ENCODE data around the gene SLCO3A1.

Gene SLCO3A1

GRCh38 chr15:91853511-91853947 lies at the start of gene SLCO3A1:
Gene SLCO3A1 (plus strand): TSS chr15:91853708.
- peak; percentile 84 for DNase-seq

GRCh38 chr15:91807122-91807521 lies 46.4 kb upstream of the SLCO3A1 start:
- no peak for DNase-seq

GRCh38 chr15:91813924-91814323 lies 39.6 kb upstream of the SLCO3A1 start:
- DNase-seq: no peak

GRCh38 chr15:91816942-91817341 lies 36.6 kb upstream of the SLCO3A1 start:
- no peak for DNase-seq

GRCh38 chr15:91821458-91821857 lies 32.0 kb upstream of the SLCO3A1 start:
- DNase-seq: no peak

GRCh38 chr15:91824256-91824655 lies 29.3 kb upstream of the SLCO3A1 start:
- no peak for DNase-seq

GRCh38 chr15:91826443-91826842 lies 27.1 kb upstream of the SLCO3A1 start:
- DNase-seq: no peak

GRCh38 chr15:91833056-91833455 lies 20.5 kb upstream of the SLCO3A1 start:
- DNase-seq: no peak

- DNase-seq: no peak
Measured at GRCh38 chr15:91839867-91840266, 13.6 kb upstream of the SLCO3A1 start.

- no peak for DNase-seq
Measured at GRCh38 chr15:91841861-91842260, 11.6 kb upstream of the SLCO3A1 start.

- DNase-seq: no peak
Measured at GRCh38 chr15:91844341-91844740, 9.2 kb upstream of the SLCO3A1 start.

GRCh38 chr15:91844928-91845327 lies 8.6 kb upstream of the SLCO3A1 start:
- no peak for DNase-seq

GRCh38 chr15:91845720-91846119 lies 7.8 kb upstream of the SLCO3A1 start:
- no peak for DNase-seq

- no peak for DNase-seq
Measured at GRCh38 chr15:91849180-91849579, 4.3 kb upstream of the SLCO3A1 start.

- peak; percentile 70 for DNase-seq
Measured at GRCh38 chr15:91849749-91850161, 3.8 kb upstream of the SLCO3A1 start.

- peak; percentile 82 for DNase-seq
Measured at GRCh38 chr15:91852741-91853510, 582 bp upstream of the SLCO3A1 start.

- peak; percentile 41 for DNase-seq
Measured at GRCh38 chr15:91853948-91854638, 585 bp downstream of the SLCO3A1 start.

- DNase-seq: peak; percentile 38
Measured at GRCh38 chr15:91854639-91854990, 1.1 kb downstream of the SLCO3A1 start.

GRCh38 chr15:91855241-91855640 lies 1.7 kb downstream of the SLCO3A1 start:
- DNase-seq: no peak

GRCh38 chr15:91855684-91856489 lies 2.4 kb downstream of the SLCO3A1 start:
- DNase-seq: peak; percentile 29

- peak; percentile 37 for DNase-seq
Measured at GRCh38 chr15:91857224-91857585, 3.7 kb downstream of the SLCO3A1 start.

- peak; percentile 82 for DNase-seq
Measured at GRCh38 chr15:91857772-91858171, 4.3 kb downstream of the SLCO3A1 start.

- DNase-seq: no peak
Measured at GRCh38 chr15:91860498-91860897, 7.0 kb downstream of the SLCO3A1 start.

GRCh38 chr15:91861223-91861622 lies 7.7 kb downstream of the SLCO3A1 start:
- DNase-seq: no peak

Data from CD4-positive, alpha-beta T cell treated with Interleukin-10 for 1 hour (primary cell).